T-helper 1 cell treated with Interleukin-12 subunit alpha and Interleukin-12 subunit beta and Interleukin-4 antibody, amounts not matched to agents 30 ng/mL and 1 ng/mL, for 36 hours (primary cell): ENCODE measurements around the gene UBA7. TPM values are rescaled to one million over a fixed set of nuclear protein-coding genes. Genes with fewer than 3 reads are reported as not detected.
"Not testable (repeated sequence)": the region's sequence is repeated elsewhere in the genome, so short reads cannot be mapped to it uniquely, and the experiment has no call there.

Experiments used
- intact Hi-C: fragments of 100-400 bp; cut with micrococcal nuclease; formaldehyde crosslinking; loops from one replicate; pipeline ENCODE4 v1.15.1; 2024
- total RNA-seq: library from RNA; stranded (reverse); gene quantifications from 2 replicates; pipeline ENCODE4 v1.2.3, GENCODE V29; 2022

UBA7 gene
- total RNA-seq, 1 donor from 2014 or later, result 275 TPM

DNA sequence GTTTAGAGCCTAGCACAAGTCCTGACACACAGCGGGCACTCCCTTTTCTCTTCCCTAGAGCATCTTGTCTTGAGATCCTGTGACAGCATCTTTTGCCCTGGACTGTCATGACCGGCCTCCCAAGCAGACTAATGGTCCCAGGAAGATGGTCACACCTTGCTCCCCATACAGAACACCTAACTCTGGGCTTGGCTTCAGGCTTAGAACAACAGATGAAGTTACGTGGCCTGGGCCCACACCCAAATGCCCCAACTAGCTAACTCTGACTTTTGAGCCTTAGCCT is 26.6 kb downstream of the UBA7 start:
- intact Hi-C loops, result loop anchor here (2.0 to 5.0 kb wide), 5 partner anchors 115 to 1605 kb away; partner anchors contain the start of genes HYAL3, MON1A, MST1R and NAA80

DNA sequence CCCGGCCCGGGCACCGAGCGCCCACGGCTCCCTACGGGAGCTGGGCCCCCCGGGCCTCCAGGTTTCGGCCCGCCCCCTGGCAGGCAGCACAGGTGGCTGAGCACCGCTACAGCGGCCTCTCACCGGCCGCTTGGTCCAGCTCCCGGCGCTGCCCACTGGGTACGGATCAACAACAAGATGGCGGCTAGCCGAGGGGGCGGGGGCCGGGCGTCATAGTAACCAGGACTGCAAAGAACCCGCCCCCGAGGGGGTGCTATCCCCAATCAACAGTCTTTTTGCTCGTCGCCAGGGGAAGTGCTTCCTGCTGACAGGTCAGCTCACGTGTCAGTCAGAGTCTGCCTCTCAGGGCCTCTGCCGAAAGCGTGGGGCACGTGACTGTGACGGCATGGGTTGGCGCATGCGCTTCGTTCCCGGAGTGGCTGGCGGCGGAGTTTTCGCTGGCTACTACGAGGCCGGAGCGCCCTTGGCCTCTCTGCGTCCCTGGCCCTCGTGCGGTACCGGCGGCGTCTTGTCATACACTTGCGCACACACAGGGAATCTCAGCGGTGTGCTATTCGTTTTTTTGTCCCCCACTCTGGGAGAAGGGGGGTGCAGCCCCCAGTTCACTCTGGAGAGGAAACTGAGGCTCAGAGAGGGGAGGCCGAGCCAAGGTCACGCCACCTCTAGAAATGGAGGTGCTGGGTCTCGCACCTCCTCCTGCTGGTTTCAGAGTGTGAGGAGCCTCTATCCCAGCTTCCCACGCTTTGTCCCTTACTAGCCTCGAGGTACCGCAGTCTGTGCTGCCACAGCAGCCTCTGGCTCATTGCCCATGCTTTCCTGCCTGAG is 27.2 kb downstream of the UBA7 start, which contains the start of gene IP6K1:
Gene IP6K1, minus strand, starts transcription at position 186 of the 825 bp plus-strand sequence. CDS start 38,502 bp downstream, outside the sequence.
- intact Hi-C loops, result loop anchor here (1.0 to 5.0 kb wide), 15 partner anchors 16 to 1606 kb away; partner anchors contain the start of genes AMIGO3, APEH, HYAL3 and MON1A

DNA sequence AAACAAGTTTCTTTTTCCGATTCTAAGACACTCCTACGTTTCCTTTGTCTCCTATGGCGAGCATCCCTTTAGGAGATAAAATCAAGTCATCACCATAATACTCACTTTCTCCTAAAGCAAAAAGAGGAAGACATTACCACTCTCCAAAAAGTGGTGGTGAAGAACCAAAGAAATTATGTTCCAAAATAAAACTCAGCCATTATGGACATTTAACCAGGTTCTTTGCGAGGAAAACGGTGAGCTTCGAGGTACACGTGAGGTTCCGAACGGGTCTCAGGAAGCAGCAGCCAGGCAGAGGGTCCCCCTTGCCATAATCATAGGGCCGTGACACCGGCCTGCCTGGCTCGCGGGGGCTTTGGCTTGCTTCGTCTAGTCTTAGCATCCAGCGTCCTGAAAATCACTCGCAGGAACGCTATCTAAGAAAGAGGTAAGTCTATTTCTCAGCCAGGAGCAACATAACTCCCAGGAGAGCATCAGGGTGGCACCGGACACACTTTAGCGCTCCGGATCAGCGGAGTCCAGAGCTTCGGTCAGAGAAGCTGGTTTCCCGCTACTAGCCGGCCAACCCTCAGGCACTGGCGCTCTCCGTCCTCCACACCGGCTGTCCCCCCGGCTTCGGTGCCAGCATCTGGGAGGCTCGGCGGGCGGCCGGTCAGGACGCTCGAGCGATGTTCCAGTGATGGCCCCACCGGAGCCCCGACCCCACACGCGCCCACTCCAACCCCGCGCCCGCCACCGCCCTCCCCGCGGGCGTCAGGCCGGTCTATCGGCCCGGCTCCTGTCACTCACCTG is 28.0 kb downstream of the UBA7 start:
- intact Hi-C loops, result loop anchor here (1.0 to 5.0 kb wide), 15 partner anchors 17 to 1607 kb away; partner anchors contain the start of genes AMIGO3, APEH, HYAL3 and MON1A

DNA sequence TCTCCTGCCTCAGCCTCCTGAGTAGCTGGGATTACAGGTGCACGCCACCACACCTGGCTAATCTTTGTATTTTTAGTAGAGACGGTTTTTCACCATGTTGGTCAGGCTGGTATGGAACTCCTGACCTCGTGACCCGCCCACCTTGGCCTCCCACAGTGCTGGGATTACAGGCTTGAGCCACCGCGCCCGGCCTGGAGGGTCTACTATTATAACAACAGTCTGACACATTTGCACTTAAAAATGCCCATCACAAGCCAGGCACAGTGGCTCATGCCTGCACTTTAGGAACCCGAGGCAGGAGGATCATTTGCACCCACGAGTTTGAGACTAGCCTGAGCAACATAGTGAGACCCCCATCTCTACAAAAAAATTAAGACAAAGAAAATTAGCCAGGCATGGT is 31.5 kb downstream of the UBA7 start:
- intact Hi-C loops, result not testable (repeated sequence)

DNA sequence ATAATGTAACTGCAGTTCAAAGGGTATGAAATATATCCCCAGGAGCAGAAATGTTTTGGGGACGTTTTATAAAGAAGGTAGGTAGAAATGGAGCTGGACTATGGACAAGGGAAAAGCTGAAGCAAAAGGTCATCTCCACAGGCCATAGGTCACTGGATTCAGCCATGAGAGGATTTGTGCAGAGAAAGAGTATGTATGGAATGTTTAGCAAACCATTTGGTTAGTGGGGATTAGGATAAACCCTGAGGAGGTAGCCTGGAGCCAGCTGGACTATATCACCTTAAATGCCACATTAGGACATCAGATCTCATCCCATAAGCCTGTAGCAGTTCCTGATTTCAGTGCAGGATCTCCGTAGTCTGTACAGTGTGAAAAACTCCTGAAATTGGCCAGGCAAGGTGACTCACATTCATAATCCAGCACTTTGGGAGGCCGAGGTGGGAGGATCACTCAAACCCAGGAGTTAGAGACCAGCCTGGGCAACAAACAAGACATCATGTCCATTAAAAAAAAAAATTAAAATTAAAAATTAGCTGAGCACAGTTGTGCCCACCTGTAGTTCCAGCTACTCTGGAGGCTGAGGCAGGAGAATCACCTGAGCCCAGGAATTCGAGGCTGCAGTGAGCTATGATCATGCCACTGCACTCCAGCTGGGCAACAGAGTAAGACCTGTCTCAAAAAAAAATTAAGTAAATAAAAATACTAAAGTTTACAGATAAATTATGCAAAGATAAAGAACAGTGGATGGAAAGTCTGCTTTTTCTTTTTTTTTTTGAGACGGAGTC is 32.1 kb downstream of the UBA7 start:
- intact Hi-C loops, result no loop called here

DNA sequence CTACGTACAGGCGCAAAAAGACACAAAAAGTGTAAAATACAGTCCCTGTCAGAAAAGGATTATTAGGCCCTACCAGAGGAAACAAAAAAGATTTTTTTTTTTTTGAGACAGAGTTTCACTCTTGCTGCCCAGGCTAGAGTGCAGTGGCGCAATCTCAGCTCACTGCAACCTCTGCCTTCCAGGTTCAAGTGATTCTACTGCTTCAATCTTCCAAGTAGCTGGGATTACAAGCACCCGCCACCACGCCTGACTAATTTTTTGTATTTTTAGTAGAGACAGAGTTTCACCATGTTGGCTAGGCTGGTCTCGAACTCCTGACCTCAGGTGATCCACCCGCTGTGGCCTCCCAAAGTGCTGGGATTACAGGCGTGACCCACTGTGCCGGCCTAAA is 32.8 kb downstream of the UBA7 start:
- intact Hi-C loops, result not testable (repeated sequence)

DNA sequence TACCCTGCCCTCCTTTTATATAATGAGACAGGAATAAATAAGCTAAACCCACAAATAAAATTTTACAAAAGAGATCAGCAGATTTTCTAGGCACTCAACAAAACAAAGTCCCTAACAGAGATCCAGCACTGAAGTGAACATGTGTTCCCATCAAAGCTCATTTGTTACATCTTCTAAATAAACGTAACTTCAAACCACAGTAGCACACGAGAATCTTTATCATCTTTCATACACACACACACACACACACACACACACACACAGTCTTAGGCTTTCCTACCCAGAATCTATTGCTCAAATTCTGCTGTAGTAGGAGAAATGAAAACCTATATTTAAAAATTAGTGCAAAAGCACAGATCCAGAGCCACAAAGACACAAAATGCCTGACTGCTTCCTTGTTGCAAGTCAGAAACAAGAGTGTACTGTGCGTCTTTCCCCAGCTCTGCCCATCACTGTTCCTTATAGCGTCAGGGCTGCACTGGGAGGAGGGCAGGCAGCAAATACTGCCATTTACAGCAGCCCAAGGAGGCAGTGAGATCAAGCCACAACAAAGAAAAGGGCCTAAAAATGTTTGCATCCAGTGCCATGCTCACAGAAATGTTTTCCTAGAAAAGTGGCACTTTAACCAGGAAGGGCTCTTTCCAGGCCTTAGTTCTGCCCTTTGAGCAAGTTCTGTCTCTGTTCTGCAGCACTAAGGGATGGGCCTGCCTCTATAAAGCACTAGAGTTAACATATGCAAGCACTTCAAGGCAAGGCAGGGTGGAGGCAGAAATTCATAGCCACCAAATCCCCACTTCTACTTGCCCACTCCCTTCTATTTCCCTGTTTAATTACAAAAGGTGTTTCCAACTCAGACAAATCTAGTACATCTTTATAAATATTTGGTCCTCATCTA is 33.4 kb downstream of the UBA7 start:
- intact Hi-C loops, result no loop called here

DNA sequence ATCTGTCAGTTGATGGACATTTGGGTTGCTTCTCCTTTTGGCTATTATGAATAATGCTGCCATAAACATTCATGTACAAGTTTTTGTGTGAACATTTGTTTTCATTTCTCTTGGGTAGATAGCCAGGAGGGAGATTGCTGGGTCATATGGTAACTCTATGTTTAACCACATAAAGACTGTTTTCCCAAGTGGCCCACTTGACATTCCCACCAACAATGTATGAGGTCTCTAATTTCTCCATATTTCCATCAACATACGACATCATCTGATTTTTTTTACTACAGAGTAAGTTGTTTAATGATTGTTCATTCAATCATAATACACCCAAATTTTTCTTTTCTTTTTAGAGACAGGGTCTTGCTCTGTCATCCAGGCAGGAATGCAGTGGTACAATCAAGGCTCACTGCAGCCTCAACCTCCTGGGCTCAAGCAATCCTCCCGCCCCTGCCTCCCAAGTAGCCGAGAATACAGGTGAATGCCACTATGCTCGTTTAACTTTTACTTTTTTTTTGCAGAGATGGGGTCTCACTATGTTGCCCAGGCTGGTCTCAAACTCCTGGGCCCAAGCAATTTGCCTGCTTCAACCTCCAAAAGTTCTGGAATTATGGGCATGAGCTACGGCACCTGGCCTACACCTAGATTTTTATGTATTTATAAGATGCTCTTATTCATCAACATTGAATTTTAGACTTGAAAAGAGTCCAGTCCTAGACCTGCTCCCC is 34.2 kb downstream of the UBA7 start:
- intact Hi-C loops, result no loop called here

DNA sequence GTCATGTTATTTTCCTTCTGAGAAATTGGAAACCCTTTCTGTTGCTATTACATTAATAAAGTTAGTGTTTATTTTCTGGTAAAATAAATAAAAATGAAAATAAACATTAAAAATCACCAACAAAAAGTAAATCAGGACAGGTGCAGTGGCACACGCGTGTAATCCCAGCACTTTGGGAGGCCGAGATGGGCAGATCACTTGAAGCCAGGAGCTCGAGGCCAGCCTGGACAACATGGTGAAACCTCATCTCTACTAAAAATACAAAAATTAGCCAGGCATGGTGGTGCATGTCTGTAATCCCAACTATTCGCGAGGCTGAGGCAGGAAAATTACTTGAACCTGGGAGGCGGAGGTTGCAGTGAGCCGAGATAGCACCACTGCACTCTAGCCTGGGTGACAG is 37.7 kb downstream of the UBA7 start:
- intact Hi-C loops, result not testable (repeated sequence)

DNA sequence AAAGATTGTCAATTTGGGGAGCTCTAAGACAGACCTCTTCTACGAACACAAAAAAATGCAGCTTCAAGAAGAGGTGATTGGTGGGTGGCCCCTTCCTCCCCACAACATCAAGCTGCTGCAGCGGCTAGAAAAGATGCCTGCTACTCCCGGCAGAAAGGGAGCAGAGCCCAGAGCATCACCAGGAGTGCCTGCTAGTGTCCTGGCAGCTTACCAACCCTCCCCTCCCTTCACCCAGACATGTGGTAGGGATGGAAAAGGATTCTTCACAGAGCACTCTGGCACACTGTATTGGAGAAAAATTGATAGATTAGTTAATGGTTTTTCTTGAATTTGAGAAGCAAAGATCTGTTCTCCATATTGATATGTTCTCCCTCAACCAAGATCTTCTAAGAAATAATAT is 38.2 kb downstream of the UBA7 start:
- intact Hi-C loops, result no loop called here

DNA sequence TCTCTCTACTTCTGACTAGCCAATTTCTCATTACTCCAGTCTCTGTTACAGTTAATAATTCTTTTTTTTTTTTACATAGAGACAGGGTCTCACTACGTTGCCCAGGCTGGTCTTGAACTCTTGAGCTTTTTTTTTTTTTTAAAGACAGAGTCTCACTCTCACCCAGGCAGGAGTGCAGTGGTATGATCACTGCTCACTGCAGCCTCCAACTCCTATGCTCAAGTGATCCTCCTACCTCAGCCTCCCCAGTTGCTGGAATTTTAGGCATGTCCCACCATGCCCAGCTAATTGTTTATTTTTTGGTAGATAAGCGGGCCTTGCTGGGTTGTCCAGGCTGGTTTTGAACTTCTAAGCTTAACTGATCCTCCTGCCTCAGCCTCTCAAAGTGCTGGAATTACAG is 41.0 kb downstream of the UBA7 start:
- intact Hi-C loops, result no loop called here

DNA sequence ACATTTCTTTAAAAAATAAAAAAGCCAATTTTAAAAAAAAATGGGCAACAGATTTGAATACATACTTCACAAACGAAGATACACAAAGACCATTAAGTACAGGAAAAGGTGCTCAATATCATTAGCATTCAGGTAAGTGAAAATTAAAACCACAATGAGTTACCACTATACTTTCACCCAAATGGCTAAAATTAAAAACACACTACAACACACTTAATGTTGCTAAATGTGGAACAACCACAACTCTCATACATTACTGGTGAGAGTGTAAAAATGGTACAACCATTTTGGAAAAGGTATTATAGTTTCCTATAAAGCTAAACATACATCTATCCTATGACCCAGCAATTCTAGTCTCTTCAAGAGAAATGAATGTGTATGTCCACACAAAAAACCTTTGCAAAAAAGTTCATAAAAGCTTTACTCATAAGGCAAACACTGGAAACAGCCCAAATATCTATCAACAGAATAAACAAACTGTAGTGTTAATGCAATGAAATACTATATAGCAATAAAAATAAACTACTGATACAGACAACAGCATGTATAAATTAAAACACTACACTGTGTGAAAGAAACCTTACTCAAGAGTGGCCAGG is 42.3 kb downstream of the UBA7 start:
- intact Hi-C loops, result no loop called here

DNA sequence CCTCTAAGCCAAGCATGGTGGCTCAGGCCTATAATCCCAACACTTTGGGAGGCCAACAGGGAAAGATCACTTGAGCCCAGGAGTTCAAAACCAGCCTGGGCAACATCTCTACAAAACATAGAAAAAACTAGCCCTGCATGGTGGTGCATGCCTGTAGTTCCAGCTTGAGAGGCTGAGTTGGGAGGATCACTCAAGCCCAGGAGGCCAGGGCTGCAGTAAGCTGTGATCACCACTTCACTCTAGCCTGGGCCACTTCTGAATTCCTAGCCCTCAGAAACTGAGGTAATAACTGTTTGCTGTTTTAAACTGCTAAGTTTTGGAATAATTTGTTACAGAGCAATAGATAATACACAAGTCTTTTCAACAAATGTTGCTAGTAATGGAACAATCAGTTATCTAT is 43.8 kb downstream of the UBA7 start:
- intact Hi-C loops, result no loop called here

DNA sequence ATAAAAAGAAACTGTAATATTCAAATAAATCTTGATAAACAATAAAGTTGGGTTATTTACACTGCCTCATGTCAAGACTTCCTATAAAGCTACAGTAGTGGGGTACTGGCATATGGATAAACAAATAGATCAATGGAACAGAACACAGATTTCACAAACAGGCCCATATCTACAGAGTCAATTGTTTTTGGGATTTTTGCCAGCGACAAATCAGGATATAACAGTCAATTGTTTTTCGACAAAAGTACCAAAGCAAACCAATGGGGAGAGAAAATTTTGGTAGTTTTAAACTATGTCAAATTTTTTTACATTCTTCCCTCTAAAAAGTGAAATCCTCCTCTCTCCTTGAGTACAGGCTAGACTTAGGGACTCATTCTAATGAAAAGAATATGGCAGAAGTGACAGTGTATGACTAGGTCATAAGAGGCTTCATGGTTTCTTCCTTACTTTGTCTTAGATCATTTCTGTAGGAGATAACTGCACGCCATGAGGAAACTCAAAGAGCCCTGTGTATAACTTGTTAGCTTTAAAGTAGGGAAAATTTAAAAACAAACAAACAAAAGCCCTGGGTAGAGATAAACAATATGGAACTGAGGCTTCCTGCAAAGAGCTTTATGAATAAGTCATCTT is 44.4 kb downstream of the UBA7 start:
- intact Hi-C loops, result no loop called here

DNA sequence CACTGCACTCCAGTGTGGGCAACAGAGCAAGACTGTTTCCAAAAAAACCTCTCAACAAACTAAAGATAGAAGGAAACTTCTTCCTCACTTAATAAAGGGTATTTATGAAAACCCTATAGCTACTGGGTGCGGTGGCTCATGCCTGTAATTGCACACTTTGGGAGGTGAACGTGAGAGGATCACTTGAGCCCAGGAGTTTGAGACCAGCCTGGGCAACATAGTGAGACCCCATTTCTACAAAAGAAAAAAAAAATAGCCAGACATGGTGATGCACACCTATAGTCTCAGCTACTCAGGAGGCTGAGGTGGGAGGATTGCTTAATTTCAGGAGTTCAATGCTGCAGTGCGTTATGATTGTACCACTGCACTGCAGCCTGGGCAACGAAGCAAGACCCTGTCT is 49.8 kb downstream of the UBA7 start:
- intact Hi-C loops, result no loop called here

DNA sequence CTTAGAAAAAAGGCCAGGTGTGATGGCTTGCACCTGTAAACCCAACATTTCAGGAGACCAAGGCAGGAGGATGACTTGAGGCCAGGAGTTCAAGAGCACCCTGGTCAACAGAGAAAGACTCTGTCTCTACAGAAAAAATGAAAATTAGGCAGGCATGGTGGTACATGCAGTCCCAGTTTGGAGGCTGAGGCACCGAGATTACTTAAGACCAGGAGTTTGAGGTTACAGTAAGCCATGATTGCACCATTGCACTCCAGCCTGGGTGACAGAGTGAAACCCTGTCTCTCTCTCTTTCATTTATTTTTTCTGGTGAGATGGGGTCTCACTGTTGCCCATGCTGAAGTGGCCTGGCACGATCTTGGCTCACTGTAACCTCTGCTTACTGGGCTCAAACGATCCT is 52.1 kb downstream of the UBA7 start:
- intact Hi-C loops, result no loop called here

DNA sequence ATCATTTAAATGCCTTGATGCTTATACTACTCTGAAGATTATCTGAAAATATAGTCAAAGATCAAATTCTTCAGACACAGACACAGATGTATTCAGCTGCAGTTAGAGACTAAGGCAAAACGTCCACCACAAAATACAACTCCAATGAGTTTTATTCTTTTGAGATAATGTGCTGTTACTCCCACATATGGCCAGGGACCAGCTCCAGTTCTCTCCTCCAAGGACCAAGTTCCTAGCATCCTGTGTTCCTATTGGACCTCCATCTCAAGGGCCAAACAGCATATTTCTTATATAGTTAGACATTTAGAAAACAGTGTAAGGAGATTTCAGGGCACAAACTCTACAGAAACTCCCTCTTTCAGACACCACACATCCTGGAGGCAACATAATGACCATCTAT is 54.5 kb downstream of the UBA7 start:
- intact Hi-C loops, result no loop called here

DNA sequence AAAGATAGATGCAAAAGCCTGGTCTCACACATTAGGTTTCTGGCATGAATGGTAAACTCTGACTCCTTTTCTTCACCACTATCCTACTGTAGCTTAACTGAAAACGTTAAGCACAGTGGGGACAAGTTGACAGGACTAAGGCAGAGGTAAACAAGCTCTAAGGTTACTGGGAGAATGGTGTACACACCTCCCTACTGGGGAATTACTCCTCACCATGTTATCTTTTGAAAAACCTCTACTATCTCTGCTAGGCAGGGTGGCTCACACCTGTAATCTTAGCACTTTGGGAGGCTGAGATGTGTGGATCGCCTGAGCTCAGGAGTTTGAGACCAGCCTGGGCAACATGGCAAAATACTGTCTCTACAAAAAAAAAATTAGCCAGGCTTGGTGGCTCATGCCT is 56.6 kb downstream of the UBA7 start:
- intact Hi-C loops, result no loop called here

DNA sequence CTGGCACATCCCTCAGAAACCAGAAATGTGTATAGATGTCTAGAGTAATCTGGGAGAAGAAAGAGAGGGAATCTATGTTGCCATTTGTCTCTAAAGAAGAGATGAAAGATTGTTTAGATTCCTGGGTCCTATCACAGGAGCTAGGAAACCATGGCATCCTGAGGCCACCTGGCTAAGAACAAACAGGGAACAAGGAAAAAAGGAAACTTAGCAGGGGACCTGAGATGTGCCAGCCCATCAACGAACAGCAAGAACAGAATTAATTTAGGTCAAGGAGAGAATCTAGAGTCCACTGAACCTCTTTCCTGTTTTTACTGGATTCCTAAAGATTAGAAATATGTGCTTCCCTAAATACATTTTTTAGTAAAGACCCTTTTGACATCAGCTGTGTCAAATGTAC is 57.7 kb downstream of the UBA7 start:
- intact Hi-C loops, result no loop called here
